Measurements from ENCODE around the gene SLC17A6.

- TF ChIP-seq RXRA (IDR thresholded peaks at IDR 0.05) (no peak), HNF4G (IDR thresholded peaks at IDR 0.05) (no peak), ATF3 (IDR thresholded peaks at IDR 0.05) (no peak), ZBTB33 (IDR thresholded peaks at IDR 0.05) (no peak), YY1 (IDR thresholded peaks at IDR 0.05) (no peak), TAF1 (conservative IDR thresholded peaks at IDR 0.05) (no peak)
- TF ChIP-seq, protein P1, sequence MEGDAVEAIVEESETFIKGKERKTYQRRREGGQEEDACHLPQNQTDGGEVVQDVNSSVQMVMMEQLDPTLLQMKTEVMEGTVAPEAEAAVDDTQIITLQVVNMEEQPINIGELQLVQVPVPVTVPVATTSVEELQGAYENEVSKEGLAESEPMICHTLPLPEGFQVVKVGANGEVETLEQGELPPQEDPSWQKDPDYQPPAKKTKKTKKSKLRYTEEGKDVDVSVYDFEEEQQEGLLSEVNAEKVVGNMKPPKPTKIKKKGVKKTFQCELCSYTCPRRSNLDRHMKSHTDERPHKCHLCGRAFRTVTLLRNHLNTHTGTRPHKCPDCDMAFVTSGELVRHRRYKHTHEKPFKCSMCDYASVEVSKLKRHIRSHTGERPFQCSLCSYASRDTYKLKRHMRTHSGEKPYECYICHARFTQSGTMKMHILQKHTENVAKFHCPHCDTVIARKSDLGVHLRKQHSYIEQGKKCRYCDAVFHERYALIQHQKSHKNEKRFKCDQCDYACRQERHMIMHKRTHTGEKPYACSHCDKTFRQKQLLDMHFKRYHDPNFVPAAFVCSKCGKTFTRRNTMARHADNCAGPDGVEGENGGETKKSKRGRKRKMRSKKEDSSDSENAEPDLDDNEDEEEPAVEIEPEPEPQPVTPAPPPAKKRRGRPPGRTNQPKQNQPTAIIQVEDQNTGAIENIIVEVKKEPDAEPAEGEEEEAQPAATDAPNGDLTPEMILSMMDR (IDR thresholded peaks at IDR 0.05; ENCODE audit: low read depth, low read length, missing input control), result no peak
- TF ChIP-seq, protein P2, sequence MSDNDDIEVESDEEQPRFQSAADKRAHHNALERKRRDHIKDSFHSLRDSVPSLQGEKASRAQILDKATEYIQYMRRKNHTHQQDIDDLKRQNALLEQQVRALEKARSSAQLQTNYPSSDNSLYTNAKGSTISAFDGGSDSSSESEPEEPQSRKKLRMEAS (IDR thresholded peaks at IDR 0.05), result no peak
Measured at GRCh38 chr11:22359295-22359694, 21.1 kb downstream of the SLC17A6 start.

Data from liver (tissue), 3 donors.